HG03469 (cell line): ENCODE data around the gene PTCRA.
"Not testable (repeated sequence)": the region's sequence is repeated elsewhere in the genome, so short reads cannot be mapped to it uniquely, and the experiment has no call there.

Source experiments
- ATAC-seq: cut with Tn5 transposase; IDR thresholded peaks from one replicate; pipeline ENCODE4 v1.9.1; 2021; ENCODE audit warnings: mild to moderate bottlenecking, moderate library complexity, moderate number of reproducible peaks; ENCODE audit not compliant: unreplicated experiment

PTCRA gene, protein sequence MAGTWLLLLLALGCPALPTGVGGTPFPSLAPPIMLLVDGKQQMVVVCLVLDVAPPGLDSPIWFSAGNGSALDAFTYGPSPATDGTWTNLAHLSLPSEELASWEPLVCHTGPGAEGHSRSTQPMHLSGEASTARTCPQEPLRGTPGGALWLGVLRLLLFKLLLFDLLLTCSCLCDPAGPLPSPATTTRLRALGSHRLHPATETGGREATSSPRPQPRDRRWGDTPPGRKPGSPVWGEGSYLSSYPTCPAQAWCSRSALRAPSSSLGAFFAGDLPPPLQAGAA

DNA sequence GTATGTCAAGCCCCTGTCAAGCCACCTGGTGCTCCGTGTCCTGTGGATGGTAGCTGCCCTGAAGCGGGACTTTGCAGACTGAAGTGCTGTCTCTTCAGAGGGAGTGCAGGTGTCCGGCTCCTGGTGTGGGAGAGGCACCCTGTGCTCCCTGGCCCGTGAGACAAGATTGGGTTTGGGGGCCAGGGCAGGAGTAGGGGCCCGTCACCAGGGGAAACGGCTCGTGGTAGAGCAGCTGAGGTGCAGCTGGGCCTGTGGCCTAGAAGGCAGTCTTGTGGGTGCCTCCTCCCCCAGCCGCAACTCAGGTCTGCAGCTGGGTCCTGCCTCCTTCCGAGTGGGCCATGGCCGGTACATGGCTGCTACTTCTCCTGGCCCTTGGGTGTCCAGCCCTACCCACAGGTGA lies at the start of gene PTCRA:
Gene PTCRA (plus strand): TSS at position 322 of the 400 bp plus-strand sequence. CDS start 17 bp downstream, at position 339.
- ATAC-seq, result no peak

DNA sequence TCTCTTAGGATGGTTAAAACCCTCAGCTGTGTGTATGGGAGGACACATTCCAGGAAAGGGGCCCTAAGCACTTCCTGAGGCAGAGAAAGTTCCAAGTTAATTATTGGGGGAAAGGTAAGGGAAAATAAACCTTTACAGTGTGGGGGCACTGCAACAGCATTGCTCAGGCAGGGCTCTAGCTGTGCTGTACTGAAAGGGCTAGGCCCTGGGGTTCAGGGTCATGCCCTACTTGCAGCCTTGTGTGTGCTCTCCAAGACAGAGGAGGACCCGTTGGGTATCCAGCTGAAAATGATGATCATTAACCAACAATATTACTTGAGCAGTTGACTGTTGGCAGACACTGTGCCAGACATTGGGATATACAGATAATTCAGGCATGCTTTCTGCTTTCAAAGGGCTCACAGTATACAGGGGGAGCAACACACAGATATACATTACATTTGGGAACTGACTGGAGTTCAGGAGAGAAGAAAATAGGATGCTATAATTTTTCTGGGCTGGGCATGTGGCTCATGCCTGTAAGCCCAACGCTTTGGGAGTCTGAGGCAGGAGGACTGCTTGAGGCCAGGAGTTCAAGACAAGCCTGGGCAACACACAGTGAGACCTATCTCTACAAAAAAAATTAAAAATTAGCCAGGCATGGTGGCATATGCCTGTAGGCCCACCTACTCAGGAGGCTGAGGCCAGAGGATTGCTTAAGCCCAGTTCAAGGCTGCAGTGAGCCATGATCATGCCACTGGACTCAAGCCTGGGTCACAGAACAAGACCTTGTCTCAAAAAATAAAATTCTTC lies 45.5 kb upstream of the PTCRA start:
- no peak for ATAC-seq

DNA sequence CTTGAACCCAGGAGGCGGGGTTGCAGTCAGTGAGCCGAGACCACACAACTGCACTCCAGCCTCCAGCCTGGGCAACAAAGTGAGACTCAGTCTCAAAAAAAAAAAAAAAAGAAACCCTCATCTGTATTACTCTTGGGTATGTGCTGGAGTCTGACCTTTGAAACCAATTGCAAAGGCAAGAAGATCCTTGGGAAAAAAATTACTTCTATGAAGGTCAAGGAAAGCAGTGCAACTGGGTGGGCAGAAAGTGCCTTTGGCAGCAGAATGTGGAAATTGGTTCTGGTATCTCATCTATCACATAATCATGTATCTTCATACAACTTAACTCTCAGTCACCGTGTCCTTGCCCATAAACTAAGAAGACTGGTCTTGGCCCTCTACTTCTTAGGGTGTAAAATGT lies 44.1 kb upstream of the PTCRA start:
- no peak for ATAC-seq

DNA sequence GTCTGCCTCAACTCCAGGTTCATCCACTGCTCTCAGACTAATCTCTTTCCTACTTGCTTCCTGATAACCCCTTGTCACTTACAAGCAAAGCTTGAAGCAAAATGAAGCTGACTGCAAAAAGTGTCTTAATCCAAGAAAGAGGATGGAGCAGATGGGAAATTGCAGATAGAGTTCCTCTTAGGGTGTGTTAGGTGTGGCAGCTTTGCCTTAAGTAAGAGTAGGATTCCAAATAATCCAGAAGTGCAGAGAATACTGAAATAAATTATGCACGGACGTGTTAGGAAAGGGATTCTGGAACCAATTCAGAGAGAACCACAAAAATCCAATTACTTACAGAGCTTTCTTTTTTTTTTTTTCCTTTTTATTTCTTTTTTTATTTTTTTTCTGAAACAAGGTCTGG lies 42.5 kb upstream of the PTCRA start:
- no peak for ATAC-seq

DNA sequence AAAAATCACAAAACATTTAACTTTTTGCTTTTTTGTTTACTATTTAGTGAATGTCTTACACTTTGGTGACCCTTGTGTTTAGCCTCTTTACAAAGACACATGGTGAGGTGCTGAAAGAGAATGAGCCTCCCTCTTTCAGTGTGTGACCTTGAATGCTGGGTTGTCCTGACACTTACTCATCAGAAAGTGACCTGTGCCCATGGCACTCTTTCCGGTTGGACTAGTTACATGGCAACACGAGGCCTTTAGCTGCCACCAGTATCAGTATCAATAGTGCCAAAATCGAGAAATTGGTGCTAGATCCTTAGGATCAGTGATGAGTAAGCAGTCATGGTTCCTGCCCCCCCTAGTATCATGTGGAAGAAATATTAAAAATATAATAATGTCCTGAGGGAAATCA lies 38.2 kb upstream of the PTCRA start:
- ATAC-seq, result no peak

DNA sequence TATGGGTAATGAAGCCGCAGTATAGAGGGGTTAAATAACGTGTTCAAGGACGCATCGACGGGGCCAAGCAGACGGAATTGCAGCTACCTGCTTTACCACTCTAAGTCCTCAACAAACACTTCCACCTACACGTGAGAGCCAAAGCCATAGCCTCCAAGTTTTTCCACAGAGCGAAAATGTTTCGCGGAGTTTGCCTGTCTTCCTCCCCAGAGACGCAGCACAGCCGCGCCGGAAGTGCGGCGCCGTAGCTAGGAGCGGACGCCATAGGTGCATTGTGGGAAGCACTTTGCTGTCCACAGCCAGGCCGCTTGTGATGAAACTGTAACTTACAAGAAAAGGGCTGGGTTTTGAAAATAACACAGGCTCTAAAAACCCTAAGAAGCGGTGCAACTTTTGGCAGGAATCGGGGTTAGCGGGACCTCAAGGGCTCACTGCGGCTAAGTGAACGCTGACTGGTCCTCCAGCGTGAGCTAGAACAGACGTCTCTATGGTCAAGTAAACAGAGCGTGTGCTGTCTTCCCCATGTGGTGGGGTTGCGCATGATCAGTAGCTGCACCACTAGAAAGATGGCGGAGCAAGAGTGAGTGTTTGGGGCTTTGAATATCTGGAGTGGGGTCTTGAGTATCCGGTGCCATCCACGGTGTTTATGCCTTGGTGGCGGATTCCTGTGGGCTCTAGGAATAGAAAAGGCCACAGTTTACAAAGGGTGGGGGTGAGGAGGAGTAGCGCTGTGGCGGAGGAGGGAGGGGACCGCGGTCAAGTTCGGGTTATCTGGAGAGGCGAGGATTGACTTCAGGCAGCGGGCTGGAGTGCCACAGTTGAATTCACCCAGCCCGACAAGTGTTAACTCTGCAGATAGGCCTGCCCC lies 36.2 kb upstream of the PTCRA start, which contains the start of gene RPL7L1:
Gene RPL7L1 (plus strand): TSS at position 245 of the 868 bp plus-strand sequence. CDS start 295 bp downstream, at position 540.
- ATAC-seq, result peak; percentile 61

DNA sequence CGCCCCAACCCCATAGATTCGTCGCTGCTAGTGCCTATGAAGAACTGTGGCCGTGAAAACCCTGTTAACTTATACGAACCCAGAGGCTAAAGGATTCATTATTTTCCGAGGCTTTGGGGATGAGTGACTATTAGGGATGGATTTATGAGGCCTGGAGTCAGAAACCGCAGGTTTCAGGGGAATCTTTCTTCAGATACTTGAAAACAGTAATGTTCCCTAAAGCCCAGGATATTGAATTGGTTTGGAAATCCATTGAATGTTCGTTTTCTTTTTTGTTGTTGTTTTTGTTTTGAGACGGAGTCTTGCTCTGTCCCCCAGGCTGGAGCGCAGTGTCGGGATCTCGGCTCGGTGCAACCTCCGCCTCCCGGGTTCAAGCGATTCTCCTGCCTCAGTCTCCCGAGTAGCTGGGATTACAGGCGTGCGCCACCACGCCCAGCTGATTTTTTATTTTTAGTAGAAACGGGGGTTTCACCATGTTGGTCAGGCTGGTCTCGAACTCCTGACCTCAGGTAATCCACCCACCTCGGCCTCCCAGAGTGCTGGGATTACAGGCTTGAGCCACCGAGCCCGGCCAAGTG lies 35.5 kb upstream of the PTCRA start:
- not testable (repeated sequence) for ATAC-seq

DNA sequence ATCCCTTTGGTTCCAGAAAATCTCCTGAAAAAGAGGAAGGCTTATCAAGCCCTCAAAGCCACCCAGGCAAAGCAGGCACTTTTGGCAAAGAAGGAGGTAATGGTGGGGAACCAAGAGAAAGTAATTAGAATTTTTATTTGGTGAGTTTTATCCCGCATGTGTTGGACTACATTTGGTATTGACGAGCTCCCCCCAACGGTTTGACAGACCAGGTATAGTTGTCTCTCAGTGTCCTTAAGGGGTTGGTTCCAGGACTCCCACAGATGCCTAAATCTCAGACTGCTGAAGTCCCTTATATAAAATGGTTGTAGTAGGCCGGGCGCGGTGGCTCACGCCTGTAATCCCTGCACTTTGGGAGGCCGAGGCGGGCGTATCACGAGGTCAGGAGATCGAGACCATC lies 35.0 kb upstream of the PTCRA start:
- ATAC-seq, result not testable (repeated sequence)

DNA sequence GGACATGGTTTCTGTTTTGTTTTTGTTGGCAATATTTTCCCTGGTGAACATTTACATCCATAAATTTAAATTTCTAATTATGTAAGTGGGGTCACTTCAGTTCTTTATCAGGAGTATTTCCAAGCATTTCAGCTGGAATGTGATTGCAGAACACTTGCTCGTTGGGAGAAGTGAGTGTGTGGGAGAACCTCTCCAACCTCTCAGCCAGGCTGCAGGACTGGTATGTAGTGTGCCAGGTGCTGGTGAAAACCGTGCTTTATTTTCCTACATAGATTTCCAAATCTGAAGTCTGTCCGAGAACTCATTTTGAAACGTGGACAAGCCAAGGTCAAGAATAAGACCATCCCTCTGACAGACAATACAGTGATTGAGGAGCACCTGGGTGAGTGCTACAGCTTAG lies 30.2 kb upstream of the PTCRA start:
- no peak for ATAC-seq

DNA sequence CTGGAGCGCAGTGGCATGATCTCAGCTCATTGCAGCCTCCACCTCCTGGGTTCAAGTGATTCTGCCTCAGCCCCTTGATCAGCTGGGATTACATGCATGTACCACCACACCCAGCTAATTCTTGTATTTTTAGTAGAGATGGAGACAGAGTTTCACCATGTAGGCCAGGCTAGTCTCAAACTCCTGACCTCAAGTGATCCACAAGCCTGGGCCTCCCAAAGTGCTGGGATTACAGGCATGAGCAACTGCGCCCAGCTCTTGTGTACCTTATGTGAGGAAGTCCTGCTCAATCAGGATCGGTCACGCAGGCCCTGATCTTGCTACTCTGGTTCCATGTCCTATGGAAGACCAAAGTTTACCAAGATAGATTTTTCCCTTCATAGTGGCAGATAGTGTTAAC lies 27.7 kb upstream of the PTCRA start:
- not testable (repeated sequence) for ATAC-seq

DNA sequence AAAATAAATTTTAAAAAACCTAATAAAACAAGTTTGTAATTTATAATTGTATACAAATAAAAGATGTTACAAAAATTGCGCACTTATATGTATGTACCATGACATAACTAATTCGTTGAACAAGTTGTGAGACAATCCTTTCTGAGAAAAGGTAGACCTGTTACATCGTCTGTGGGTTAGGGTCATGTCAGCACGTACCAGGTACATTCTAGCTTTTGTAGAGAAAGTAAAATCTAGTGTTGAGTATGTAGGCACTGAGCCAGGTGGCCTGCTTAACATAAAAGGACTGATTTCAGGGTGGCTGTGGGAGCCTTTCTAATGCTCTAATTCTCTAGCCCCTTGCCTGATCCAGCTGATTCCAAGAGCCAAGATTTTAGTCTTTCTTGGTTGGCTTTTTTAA lies 26.0 kb upstream of the PTCRA start:
- no peak for ATAC-seq

DNA sequence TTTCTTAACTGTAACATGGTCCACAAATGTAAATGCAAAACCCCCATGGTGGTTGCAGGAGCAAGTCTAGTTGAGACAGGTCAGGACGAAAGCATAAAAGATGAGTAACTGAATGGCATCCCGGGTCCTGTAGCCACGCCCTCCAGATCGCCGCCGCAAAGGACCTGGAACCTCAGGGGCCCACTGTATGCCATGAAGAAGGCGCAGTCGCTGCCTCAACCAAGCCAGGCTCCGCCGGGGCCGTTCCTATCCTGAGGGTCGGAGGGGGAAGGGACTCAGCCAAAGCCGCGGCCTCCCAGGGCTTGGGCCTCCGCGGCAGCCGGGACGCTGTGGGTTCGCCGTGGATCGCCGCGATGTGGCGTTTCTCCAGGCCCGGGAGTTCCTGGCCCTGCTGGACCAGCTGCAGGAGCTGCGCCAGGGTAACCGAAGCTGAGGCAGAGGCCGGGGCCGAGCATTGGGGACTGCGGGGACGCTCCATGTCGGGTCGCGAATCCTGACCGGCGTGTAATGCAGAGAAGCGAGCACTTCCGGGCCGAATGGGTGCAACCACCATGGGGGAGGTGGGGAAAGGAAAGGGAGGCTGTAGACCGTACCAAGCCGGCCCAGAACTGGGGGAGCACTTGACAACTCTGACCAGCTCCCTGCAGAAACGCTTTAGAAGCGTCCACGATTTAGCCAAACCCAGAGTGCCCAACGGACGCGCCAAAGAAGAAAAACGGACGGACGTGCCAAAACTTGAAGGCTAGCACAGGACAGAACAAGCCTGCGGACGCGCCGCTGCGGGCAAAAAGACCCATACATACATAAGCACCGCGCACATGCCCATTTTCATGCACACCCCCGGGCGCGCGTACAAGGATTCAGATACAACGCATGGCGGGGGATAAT lies 25.3 kb upstream of the PTCRA start:
- peak; percentile 66 for ATAC-seq

DNA sequence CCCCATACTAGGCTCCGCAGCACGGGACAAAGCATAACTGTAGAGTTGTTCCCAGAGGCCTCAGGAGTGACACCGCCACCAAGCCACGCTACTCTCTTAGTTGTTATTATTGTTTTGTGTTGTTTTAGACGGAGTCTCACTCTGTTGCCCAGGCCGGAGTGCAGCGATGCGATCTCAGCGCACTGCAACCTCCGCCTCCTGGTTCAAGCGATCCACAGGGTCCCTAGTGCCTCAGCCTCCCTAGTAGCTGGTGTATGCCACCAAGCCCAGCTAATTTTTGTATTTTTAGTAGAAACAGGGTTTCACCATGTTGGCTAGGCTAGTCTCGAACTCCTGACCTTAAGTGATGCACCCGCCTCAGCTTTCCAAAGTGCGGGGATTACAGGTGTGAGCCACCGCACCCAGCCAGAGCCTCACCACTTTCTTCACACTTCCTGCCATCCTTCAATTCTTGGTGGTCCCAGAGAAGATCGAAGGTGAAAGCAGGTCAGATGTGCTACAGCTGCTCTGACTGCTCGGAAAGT lies 24.6 kb upstream of the PTCRA start:
- no peak for ATAC-seq

DNA sequence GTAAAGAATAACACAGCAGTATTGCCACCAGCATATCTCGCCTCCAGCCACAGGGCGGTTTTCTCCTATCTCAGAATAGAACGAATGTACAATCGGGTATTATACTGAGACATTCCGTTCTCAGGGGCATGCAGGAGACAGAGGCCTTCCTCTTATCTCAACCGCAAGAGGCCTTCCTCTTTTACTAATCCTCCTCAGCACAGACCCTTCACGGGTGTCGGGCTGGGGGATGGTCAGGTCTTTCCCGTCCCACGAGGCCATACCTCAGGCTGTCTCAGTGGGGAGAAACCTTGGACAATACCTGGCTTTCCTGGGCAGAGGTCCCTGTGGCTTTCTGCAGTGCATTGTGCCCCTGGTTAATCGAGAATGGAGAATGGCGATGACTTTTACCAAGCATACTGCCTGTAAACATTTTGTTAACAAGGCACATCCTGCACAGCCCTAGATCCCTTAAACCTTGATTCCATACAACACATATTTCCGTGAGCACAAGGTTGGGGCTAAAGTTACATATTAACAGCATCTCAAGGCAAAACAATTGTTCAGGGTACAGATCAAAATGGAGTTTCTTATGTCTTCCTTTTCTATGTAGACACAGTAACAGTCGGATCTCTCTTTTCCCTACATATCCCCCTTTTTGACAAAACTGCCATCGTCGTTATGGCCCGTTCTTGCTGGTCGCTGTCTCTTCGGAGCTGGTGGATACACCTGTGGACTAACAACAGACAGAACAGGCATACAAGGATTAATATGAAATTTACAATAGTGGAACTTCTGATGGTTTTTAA lies 21.6 kb upstream of the PTCRA start:
- ATAC-seq, result not testable (repeated sequence)

DNA sequence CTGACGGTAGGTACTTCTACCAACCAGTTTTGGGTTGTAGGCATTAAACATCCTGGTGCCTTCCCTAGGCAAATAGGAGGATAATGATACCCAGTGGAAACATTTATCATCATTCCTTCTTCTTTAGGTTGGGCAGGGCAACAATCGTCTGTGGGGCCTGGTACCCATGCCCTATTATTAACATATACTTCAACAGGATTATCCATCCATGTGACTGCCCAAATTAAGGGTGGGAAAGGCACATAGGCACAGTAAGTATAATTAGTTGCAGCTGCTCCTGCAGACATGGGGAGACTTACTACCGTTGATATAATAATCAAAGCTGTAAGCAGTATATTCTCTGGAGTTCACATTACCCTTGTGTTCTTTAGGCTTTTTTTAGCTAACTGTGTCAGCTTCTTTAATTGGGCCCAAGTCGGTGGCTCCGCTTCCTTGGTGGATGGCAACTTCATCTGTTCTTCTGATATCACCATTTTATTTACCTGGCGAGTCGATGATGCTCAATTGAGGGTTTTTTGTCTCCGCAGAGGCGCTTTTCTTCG lies 19.6 kb upstream of the PTCRA start:
- no peak for ATAC-seq

DNA sequence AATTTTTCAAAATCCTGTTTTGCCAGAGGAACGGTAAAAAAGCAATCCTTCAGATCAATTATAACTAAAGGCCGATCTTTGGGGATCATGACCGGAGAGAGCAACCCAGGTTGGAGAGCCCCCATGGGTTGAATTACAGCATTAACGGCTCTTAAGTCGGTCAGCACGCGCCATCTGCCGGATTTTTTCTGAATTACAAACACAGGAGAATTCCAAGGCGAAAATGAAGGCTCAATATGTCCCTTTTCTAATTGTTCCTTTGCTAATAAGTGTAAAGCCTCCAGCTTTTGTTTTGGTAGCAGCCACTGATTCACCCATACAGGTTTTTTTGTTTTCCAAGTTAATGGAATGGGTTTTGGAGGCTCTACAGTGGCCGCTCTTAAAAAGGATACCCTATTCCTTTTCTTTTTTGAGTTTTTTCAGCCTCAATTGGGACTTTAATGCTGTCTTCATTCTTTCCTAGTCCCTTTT lies 16.9 kb upstream of the PTCRA start:
- no peak for ATAC-seq

DNA sequence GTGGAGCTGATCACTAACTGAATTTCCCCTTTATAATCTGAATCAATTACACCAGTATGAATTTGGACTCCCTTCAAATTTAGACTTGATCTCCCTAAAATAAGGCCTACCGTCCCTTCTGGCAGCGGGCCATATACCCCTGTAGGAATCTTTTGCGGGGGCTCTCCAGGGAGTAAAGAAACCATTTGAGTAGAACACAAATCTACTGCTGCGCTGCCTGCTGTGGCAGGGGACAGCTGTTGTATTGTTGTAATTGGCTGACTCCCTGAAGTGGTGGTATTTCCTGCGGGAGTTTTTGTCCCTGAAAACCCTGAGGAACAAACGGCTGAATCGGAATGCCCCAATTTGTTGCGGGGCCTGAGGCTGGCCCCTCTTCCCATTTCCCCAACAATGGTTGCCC lies 16.0 kb upstream of the PTCRA start:
- ATAC-seq, result no peak

DNA sequence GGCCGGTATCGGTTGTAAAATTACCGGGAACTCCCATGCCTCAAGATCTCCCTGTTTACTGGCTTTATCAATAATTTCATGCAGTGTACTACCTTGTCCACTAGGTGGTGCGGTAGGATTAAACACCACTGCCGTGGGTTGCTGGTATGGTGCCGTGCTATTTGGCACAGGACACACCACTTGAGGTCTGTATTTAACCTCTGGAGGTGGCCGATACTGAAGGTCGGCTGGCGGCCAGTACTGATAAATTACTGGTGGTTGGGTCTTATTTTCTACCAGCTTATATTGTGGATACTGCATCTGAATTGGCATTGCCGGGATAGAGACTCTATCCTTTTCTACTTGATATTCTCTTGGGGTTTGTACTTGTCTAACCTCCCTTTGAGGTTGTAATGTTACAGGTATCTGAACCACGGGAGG lies 14.3 kb upstream of the PTCRA start:
- ATAC-seq, result no peak
